ENCODE data around the gene CAPN9.

DNA sequence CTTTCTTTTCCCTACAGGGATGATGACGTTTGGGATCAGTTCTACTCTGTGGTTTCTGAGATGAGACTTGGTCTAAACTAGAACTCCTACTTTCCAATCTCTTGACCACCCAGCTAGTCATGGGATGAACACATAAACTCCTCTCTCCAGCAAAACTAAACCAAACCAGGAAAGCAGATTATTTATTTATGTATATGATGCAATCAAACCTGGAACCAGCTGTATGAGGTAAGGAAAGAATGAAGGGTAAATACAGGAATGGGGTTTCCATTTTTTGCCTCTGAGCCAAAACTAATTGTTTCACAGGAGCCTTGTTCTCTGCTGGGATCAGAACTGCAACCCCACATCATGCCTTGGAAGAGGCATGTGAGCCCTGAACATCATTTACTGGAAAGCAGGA lies 29.9 kb upstream of the CAPN9 start:
- TF ChIP-seq, protein P1, sequence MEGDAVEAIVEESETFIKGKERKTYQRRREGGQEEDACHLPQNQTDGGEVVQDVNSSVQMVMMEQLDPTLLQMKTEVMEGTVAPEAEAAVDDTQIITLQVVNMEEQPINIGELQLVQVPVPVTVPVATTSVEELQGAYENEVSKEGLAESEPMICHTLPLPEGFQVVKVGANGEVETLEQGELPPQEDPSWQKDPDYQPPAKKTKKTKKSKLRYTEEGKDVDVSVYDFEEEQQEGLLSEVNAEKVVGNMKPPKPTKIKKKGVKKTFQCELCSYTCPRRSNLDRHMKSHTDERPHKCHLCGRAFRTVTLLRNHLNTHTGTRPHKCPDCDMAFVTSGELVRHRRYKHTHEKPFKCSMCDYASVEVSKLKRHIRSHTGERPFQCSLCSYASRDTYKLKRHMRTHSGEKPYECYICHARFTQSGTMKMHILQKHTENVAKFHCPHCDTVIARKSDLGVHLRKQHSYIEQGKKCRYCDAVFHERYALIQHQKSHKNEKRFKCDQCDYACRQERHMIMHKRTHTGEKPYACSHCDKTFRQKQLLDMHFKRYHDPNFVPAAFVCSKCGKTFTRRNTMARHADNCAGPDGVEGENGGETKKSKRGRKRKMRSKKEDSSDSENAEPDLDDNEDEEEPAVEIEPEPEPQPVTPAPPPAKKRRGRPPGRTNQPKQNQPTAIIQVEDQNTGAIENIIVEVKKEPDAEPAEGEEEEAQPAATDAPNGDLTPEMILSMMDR (IDR thresholded peaks at IDR 0.05; ENCODE audit: borderline replicate concordance, extremely low read depth, low read length, poor library complexity, severe bottlenecking), result no peak
- TF ChIP-seq EZH2 (IDR thresholded peaks at IDR 0.05; ENCODE audit: borderline replicate concordance, low read depth, low read length, severe bottlenecking), result no peak

All from DND-41 (cell line).